ENCODE results near the gene FBRSL1.

GRCh38 chr12:132479938-132480622 is 9.9 kb upstream of the FBRSL1 start:
- no peak for TF ChIP-seq POLR2A (IDR thresholded peaks at IDR 0.05)
- TF ChIP-seq, protein P1, sequence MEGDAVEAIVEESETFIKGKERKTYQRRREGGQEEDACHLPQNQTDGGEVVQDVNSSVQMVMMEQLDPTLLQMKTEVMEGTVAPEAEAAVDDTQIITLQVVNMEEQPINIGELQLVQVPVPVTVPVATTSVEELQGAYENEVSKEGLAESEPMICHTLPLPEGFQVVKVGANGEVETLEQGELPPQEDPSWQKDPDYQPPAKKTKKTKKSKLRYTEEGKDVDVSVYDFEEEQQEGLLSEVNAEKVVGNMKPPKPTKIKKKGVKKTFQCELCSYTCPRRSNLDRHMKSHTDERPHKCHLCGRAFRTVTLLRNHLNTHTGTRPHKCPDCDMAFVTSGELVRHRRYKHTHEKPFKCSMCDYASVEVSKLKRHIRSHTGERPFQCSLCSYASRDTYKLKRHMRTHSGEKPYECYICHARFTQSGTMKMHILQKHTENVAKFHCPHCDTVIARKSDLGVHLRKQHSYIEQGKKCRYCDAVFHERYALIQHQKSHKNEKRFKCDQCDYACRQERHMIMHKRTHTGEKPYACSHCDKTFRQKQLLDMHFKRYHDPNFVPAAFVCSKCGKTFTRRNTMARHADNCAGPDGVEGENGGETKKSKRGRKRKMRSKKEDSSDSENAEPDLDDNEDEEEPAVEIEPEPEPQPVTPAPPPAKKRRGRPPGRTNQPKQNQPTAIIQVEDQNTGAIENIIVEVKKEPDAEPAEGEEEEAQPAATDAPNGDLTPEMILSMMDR (IDR thresholded peaks at IDR 0.05): no peak

All from transverse colon (tissue), 3 donors.